Fibroblast of pulmonary artery (primary cell): ENCODE data around the gene NEAT1.

Source experiments
- DNase-seq: peaks from one replicate; pipeline ENCODE4 v3.0.0-alpha.2; 2010; ENCODE audit warnings: low read depth
- H3K4me3 ChIP-seq: replicated peaks from 2 replicates; pipeline ENCODE4 v1.5.1; 2011; ENCODE audit warnings: low read depth, mild to moderate bottlenecking, control low read depth, low read length, moderate library complexity
- TF ChIP-seq, protein P1 (sequence below): IDR thresholded peaks from 2 replicates; pipeline ENCODE4 v1.5.1; 2011; ENCODE audit warnings: mild to moderate bottlenecking, control low read depth, low read length, inconsistent platforms; ENCODE audit errors: missing control alignments

NEAT1 gene

DNA sequence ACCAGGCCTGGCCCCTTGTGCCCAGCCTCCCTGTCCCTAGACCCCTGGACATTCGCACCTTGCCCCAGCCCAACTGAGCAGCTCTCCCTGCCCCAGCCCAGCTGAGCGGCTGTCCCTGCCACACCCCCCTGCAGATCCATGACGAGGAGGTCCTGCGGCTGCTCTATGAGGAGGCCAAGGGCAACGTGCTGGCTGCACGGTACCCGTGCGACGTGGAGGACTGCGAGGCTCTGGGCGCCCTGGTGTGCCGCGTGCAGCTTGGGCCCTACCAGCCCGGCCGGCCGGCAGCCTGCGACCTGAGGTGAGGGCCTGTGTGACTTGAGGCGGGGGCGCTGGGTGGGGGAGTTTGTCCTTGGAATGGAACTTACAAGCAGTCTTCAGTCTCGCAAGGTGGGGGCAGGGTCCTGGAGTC is 28.5 kb upstream of the NEAT1 start:
- DNase-seq = no peak
- H3K4me3 ChIP-seq = no peak overlapping the region
- TF ChIP-seq, protein P1, sequence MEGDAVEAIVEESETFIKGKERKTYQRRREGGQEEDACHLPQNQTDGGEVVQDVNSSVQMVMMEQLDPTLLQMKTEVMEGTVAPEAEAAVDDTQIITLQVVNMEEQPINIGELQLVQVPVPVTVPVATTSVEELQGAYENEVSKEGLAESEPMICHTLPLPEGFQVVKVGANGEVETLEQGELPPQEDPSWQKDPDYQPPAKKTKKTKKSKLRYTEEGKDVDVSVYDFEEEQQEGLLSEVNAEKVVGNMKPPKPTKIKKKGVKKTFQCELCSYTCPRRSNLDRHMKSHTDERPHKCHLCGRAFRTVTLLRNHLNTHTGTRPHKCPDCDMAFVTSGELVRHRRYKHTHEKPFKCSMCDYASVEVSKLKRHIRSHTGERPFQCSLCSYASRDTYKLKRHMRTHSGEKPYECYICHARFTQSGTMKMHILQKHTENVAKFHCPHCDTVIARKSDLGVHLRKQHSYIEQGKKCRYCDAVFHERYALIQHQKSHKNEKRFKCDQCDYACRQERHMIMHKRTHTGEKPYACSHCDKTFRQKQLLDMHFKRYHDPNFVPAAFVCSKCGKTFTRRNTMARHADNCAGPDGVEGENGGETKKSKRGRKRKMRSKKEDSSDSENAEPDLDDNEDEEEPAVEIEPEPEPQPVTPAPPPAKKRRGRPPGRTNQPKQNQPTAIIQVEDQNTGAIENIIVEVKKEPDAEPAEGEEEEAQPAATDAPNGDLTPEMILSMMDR = no peak

DNA sequence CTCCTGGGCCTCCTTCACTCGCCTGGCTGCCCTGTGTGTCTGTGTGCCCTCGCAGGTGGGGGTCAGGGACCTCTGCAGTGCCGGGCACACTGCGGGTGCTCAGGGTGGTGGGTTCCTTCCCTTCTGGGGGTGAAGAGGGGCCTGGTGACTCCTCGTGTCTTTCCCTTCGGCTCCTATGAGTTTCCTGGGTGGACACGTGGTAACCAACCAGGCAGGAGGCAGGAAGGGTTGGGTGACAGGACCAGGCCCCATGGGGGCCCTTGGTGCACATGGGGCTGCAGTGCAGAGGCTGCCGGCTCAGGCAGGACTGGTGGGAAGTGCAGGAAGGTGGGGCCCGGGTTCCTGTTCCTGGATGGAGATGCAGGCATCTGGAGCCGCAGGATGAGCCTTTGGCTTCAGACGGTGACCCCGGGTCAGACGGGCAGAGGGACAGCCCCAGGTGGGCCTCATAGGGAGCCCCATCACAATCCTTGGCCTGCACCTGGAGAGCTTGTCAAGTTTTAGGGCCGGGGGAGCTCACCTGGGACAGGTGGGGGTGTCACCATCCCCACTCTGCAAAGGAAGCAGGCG is 26.6 kb upstream of the NEAT1 start:
- TF ChIP-seq, protein P1 = no peak
- DNase-seq = no peak
- no peak overlapping the region for H3K4me3 ChIP-seq

DNA sequence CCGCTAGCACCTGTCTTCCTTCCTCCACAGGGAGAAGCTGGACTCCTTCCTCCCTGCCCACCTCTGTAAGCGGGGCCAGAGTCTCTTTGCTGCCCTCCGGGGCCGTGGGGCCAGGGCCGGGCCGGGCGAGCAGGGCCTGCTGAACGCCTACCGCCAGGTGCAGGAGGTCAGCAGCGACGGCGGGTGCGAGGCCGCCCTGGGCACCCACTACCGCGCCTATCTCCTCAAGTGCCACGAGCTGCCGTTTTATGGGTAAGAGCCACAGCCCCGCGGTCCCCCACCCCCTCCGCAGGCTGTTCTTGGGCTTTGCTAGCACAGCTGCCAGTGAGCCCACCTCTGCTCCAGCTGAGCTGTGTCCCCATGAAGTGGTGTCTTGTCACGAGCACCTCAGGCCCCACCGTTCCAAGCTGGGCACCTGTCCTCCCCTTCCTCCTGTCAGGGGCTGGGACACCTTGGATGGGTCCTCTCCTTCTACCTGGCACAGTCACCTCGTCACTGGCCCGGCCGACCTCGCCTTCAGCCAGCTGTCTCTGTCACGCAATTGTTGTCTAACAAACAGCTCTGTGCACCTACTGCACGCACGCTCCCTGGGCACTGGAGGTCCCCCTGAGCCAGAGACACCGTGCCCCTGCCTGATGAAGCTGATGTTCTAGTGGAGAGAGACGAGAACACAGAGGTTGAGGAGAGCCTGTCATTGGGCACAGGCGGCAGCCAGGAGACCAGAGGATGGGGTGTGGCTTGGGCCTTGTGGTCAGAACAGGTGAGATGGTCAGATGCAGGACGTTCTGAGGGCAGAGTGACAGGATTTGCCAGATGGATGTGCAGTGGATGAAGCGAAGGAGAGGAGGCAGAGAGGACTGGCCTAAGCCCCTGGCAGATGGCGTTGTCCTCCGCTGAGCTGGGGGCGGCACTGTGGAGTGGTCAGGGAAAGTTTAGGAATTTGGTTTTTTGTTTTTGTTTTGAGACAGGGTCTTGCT is 25.5 kb upstream of the NEAT1 start:
- TF ChIP-seq, protein P1 = no peak
- no peak for DNase-seq
- H3K4me3 ChIP-seq = no peak overlapping the region

DNA sequence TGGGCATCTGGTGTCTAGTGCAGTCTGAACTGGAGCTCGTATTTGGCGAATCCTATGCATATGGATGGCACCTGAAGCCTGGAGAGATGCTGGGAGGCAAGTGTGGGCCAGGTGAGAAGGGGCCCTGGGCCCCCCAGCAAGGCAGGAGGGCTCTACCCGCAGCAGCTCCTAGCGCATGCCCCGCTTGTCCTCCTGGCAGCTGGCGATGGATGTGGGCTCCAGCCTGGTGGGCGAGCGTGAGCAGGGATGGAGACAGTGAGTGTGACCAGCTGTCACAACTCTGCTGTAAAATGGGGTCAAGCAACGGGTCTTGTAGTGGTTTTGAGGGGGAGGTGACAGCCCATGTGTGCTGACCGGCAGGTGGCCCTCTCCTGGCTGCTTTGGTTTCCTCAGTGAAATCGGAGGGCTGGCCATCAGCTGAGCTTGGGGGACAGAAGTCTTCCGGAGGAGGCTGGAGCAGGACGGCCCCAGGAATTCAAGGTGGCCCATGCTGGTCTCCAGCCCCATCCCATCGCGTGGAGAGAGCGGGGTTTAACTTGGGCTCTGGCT is 24.2 kb upstream of the NEAT1 start:
- H3K4me3 ChIP-seq = no peak overlapping the region
- TF ChIP-seq, protein P1 = no peak
- DNase-seq = no peak

DNA sequence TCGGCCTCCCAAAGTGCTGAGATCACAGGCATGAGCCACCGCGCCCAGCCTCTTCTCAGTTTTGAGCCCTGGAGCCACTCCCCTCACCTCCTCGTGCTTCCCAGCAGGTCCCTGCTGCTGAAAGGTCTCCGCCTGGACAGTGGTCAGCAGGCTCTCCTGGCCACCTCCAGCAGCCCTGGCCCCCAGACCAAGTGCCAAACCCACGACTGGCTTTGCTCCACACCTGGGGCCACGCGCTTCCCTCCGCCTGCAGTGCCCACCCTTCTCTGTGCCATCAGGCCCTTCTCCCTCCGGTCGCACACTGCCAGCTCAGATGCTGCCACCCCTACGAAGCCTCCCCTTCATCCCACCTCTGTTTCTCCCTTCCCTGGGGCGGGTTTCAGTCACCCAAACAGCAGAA is 23.3 kb upstream of the NEAT1 start:
- TF ChIP-seq, protein P1 = no peak
- no peak overlapping the region for H3K4me3 ChIP-seq

DNA sequence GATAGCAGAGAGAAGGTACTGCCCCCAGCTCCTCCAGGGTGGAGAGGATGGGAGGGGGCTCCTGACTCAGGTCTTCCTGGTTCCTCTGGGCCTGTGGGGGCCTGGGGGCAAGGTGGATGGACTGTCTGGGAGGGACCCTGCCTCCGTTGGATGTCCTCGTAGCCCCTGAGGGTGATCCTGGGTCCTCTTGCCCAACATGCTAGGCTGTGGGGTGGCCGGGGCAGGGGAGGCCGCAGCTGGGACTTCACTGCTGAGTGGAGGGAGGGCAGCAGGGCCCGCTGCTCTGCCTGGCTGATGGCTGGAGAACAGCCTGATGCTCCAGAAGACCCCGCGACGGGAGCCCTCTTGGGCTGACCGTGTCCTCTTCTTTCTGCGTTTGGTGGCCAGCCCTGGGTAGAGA is 22.8 kb upstream of the NEAT1 start:
- TF ChIP-seq, protein P1 = no peak
- DNase-seq = no peak
- H3K4me3 ChIP-seq = no peak overlapping the region

More for the DNA sequence above, 23.3 kb upstream of the NEAT1 start:
- no peak for DNase-seq
